Spleen (tissue), 7 donors: ENCODE data around the gene MEF2A.

Experiments used
- POLR2A ChIP-seq, 3 donors: fragments of 450-650 bp; IDR thresholded peaks; one replicate each; pipeline ENCODE4 v1.5.1; 2017; ENCODE audit warnings: antibody characterized with exemption in 3 of 3, mild to moderate bottlenecking in 1 of 3
- TF ChIP-seq, protein P1 (sequence below), 11 experiments: fragments of 200-600 bp in 7 of 11; fragments of 450-650 bp in 4 of 11; sonication (generic) in 4 of 11; IDR thresholded peaks in 8 of 11; conservative IDR thresholded peaks in 3 of 11; 1 replicate in 7 of 11; 2 replicates in 4 of 11; pipeline versions ENCODE4 v1.4.0 to v1.8.0; 2016 to 2021; ENCODE audit warnings: antibody characterized with exemption in 11 of 11, inconsistent platforms in 4 of 11, mild to moderate bottlenecking in 1 of 11
- donor health status: DM: no; HTN: no; CAD: no; lungs with moderate emphysema.
- donor health status: DM: no; HTN: no; CAD: no.
- donor health status: DM: no; HTN: no; CAD: no.

DNA sequence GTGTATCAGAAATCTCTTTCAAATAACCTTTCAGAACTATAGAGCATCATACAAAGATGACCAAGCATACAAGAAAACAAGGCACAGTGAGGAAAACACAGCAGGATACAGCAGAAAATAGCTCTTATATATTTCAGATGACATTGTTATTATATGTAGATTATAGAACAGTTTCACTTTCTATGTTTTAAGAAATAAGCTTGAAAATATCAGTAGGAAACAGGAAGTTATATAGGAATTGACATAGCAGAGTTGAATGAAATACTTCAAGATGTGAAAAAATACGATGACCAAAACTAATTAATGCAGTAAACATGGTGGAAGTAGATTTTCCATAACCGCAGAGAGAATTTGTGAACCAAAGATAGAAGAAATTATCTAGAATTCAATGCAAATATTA is 92.2 kb downstream of the MEF2A start:
- no peak for TF ChIP-seq POLR2A (IDR thresholded peaks at IDR 0.05)
- TF ChIP-seq, protein P1, sequence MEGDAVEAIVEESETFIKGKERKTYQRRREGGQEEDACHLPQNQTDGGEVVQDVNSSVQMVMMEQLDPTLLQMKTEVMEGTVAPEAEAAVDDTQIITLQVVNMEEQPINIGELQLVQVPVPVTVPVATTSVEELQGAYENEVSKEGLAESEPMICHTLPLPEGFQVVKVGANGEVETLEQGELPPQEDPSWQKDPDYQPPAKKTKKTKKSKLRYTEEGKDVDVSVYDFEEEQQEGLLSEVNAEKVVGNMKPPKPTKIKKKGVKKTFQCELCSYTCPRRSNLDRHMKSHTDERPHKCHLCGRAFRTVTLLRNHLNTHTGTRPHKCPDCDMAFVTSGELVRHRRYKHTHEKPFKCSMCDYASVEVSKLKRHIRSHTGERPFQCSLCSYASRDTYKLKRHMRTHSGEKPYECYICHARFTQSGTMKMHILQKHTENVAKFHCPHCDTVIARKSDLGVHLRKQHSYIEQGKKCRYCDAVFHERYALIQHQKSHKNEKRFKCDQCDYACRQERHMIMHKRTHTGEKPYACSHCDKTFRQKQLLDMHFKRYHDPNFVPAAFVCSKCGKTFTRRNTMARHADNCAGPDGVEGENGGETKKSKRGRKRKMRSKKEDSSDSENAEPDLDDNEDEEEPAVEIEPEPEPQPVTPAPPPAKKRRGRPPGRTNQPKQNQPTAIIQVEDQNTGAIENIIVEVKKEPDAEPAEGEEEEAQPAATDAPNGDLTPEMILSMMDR (IDR thresholded peaks at IDR 0.05 in 8 of 11, conservative IDR thresholded peaks at IDR 0.05 in 3 of 11), result no peak
